Smooth muscle cell (in vitro differentiated cells): ENCODE data around the gene CCDC88C. TPM values are rescaled to one million over a fixed set of nuclear protein-coding genes. Genes with fewer than 3 reads are reported as not detected.

ENCODE experiments used
- DNase-seq: peaks from one replicate; lab custom pipeline; 2025; ENCODE audit not compliant: unreplicated experiment; lab: John Stamatoyannopoulos, UW
- H2AFZ ChIP-seq: fragments of 200-600 bp; sonication (generic); 2 replicates; pipeline ENCODE4 v1.6.0; 2016; ENCODE audit warnings: antibody characterized with exemption, low read depth, mild to moderate bottlenecking
- H3F3A ChIP-seq: fragments of 200-600 bp; sonication (generic); 2 replicates; pipeline ENCODE4 v1.6.0; 2017; ENCODE audit warnings: antibody characterized with exemption, low read depth
- H3K27ac ChIP-seq: fragments of 200-600 bp; sonication (generic); 2 replicates; pipeline ENCODE4 v1.5.1; 2016; ENCODE audit warnings: low read depth, mild to moderate bottlenecking
- H3K27me3 ChIP-seq: fragments of 200-600 bp; sonication (generic); 2 replicates; pipeline ENCODE4 v1.6.1; 2016; ENCODE audit warnings: low read depth, mild to moderate bottlenecking
- H3K36me3 ChIP-seq: fragments of 200-600 bp; sonication (generic); 2 replicates; pipeline ENCODE4 v1.5.1; 2016; ENCODE audit warnings: low read depth
- H3K4me1 ChIP-seq: fragments of 200-600 bp; sonication (generic); 2 replicates; pipeline ENCODE4 v1.5.1; 2016; ENCODE audit warnings: low read depth
- H3K4me2 ChIP-seq: fragments of 200-600 bp; sonication (generic); 2 replicates; pipeline ENCODE4 v1.6.0; 2016; ENCODE audit warnings: mild to moderate bottlenecking
- H3K4me3 ChIP-seq: fragments of 200-600 bp; sonication (generic); 2 replicates; pipeline ENCODE4 v1.5.1; 2016; ENCODE audit warnings: mild to moderate bottlenecking
- H3K79me2 ChIP-seq: fragments of 200-600 bp; sonication (generic); 2 replicates; pipeline ENCODE4 v1.6.0; 2016; ENCODE audit warnings: low read depth, mild to moderate bottlenecking
- H3K9ac ChIP-seq: fragments of 200-600 bp; sonication (generic); 2 replicates; pipeline ENCODE4 v1.6.0; 2016; ENCODE audit warnings: low read depth
- H3K9me3 ChIP-seq: fragments of 200-600 bp; sonication (generic); replicated peaks from 2 replicates; pipeline ENCODE4 v1.5.1; 2016; ENCODE audit warnings: low read depth
- H4K20me1 ChIP-seq: fragments of 200-600 bp; sonication (generic); 2 replicates; pipeline ENCODE4 v1.6.0; 2016; ENCODE audit warnings: low read depth
- WGBS: methylation state at CpG from one replicate; pipeline ENCODE4 v1.1.7; 2016; ENCODE audit warnings: low lambda C conversion rate; 5-methylcytosine and 5-hydroxymethylcytosine counted together
- polyA plus RNA-seq: library from polyadenylated mRNA; unstranded; fragments of >200 nt; fragmentation: Nextera tagmentation; extraction: Ambion mirVana; gene quantifications from 2 replicates; pipeline ENCODE4 v1.2.1, GENCODE V29; 2016
- total RNA-seq: library from RNA; depleted of rRNA; stranded (reverse); fragments of >200 nt; gene quantifications from 2 replicates; pipeline ENCODE4 v1.2.3, GENCODE V29; 2014
- TF ChIP-seq, protein P1 (sequence below): fragments of 200-600 bp; sonication (generic); IDR thresholded peaks from 2 replicates; pipeline ENCODE4 v1.5.1; 2017; ENCODE audit warnings: borderline replicate concordance, mild to moderate bottlenecking, antibody characterized with exemption; ENCODE audit not compliant: insufficient read depth, poor library complexity, severe bottlenecking

CCDC88C gene
- total and polyA plus RNA-seq, 2 experiments from 2014 or later = 1.1 TPM; not detected in 1

- Histone ChIP-seq H4K20me1 (no peaks in the 10 kb centered on the region), H3K27ac (no peak overlapping the region), H3K4me1 (peaks cover 20% of the 10 kb centered on the region), H3K36me3 (no peaks in the 10 kb centered on the region), H3K9me3 (no peaks in the 10 kb centered on the region), H3K27me3 (peaks cover 83% of the 10 kb centered on the region), H3K79me2 (no peaks in the 10 kb centered on the region), H3F3A (no peaks in the 10 kb centered on the region), H3K9ac (no peak overlapping the region), H2AFZ (no peak overlapping the region), H3K4me2 (no peak overlapping the region), H3K4me3 (no peak overlapping the region)
- no peak for DNase-seq
- 69% methylated on average over 11 of the region's 11 CpGs for WGBS
- TF ChIP-seq, protein P1, sequence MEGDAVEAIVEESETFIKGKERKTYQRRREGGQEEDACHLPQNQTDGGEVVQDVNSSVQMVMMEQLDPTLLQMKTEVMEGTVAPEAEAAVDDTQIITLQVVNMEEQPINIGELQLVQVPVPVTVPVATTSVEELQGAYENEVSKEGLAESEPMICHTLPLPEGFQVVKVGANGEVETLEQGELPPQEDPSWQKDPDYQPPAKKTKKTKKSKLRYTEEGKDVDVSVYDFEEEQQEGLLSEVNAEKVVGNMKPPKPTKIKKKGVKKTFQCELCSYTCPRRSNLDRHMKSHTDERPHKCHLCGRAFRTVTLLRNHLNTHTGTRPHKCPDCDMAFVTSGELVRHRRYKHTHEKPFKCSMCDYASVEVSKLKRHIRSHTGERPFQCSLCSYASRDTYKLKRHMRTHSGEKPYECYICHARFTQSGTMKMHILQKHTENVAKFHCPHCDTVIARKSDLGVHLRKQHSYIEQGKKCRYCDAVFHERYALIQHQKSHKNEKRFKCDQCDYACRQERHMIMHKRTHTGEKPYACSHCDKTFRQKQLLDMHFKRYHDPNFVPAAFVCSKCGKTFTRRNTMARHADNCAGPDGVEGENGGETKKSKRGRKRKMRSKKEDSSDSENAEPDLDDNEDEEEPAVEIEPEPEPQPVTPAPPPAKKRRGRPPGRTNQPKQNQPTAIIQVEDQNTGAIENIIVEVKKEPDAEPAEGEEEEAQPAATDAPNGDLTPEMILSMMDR = no peak
Observed at GRCh38 chr14:91373591-91374254, 43.9 kb downstream of the CCDC88C start.

DNA sequence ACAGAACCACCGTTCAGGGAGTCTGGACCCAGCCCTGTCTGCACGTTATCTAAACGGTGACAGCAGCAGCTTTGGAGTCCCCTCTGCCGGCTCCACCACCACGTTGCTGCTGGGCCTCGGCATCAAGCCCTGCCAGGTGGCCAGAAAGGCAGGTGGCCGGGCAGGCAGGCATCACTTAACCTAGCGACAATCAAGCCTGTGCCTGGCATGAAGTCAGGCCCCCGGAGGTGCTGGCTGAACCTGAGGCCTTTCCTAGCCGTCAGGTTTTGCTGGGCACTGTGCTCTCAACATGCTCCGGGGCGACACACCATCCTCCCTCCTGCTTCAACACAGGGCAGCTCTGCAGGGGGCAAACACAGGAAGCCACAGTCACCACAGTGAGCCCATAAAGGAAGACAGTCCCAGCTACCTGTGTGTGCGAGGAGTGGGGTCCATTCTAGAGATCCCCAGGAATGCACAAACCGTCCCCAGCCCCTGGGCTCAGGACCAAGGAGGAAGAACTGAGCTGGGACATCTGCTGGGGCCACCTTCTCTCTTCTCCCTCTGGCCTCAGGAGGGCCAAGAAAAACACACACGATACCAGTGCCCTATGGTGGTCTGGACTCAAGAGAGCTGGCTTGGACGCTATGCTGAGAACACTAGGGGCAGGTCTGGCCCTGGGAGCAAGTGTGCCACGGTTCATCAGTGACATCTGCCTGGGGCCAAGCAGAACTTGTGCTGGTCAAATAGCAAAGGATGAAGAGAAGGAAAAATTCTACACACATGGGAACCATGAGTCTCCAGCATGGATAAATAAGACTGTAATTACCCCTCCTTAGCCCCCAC is 44.7 kb downstream of the CCDC88C start:
- peaks cover 20% of the 10 kb centered on the region for H3K4me1 ChIP-seq
- no peaks in the 10 kb centered on the region for H4K20me1 ChIP-seq
- no peak overlapping the region for H2AFZ ChIP-seq
- H3K27me3 ChIP-seq = peaks cover 90% of the 10 kb centered on the region
- no peak overlapping the region for H3K4me2 ChIP-seq
- 83% methylated on average over 17 of the region's 17 CpGs for WGBS
- no peaks in the 10 kb centered on the region for H3K9me3 ChIP-seq
- no peaks in the 10 kb centered on the region for H3K79me2 ChIP-seq
- no peak overlapping the region for H3K9ac ChIP-seq
- TF ChIP-seq, protein P1 = no peak
- no peak overlapping the region for H3K27ac ChIP-seq
- no peak for DNase-seq
- no peaks in the 10 kb centered on the region for H3K36me3 ChIP-seq
- H3K4me3 ChIP-seq = no peak overlapping the region
- no peaks in the 10 kb centered on the region for H3F3A ChIP-seq

GRCh38 chr14:91371990-91372375 is 45.6 kb downstream of the CCDC88C start:
- no peak overlapping the region for H3K9ac ChIP-seq
- no peak overlapping the region for H3K27ac ChIP-seq
- WGBS = 92% methylated on average over 4 of the region's 4 CpGs
- no peaks in the 10 kb centered on the region for H3K79me2 ChIP-seq
- no peaks in the 10 kb centered on the region for H3F3A ChIP-seq
- no peaks in the 10 kb centered on the region for H3K9me3 ChIP-seq
- TF ChIP-seq, protein P1 = no peak
- H3K36me3 ChIP-seq = no peaks in the 10 kb centered on the region
- H4K20me1 ChIP-seq = no peaks in the 10 kb centered on the region
- H3K4me1 ChIP-seq = peaks cover 20% of the 10 kb centered on the region
- H3K4me2 ChIP-seq = no peak overlapping the region
- no peak overlapping the region for H3K4me3 ChIP-seq
- no peak overlapping the region for H2AFZ ChIP-seq
- no peak for DNase-seq
- peaks cover 93% of the 10 kb centered on the region for H3K27me3 ChIP-seq
